ENCODE data around the gene CYP46A1. TPM values are rescaled to one million over a fixed set of nuclear protein-coding genes. Genes with fewer than 3 reads are reported as not detected.

Gene CYP46A1
- total RNA-seq, 1 donor from 2014 or later: 1.1 TPM

DNA sequence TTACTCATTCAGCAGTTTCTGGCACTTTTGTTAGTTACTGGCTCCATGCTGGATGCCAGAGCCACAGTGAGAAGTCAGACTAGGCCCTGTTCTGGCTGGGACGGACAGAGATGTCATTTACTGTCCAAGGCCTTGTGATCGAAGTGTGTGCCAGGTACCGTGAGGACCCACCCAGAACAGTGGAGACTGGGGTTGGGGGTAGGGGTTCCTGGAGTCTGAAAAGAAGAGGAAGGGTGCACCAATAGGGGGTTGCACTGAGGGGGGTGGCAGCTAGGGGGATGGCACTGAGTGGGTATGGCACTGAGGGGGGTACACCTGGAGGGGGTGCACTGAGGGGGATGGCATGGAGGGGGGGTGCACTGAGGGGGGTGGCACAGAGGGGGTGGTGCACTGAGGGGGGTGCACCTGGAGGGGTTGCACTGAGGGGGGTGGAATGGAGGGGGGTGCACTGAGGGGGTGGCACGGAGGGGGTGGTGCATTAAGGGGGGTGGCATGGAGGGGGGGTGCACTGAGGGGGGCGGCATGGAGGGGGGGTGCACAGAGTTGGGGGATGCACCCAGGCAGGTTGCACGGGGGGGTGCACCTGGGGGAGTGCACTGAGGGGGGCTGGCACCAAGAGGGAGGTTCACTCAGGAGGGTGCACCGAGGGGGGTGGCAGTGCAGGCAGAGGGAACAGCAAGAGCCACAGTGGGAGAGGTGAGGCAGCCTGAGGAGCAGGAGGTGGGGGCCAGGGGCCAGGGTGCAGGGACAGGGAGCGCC is 10.6 kb upstream of the CYP46A1 start:
- Mint-ChIP-seq H3K4me1 (peaks cover 47% of the 10 kb centered on the region), H3K4me3 (no peak overlapping the region), H3K27me3 (ENCODE audit: insufficient read depth, low read depth) (peaks cover 4% of the 10 kb centered on the region), H3K9me3 (peaks cover 7% of the 10 kb centered on the region), H3K27ac (peak overlapping the region; percentile 97), H3K36me3 (peaks cover 4% of the 10 kb centered on the region)
- H3K4me2 ChIP-seq: peak overlapping the region; percentile 19
- no peaks in the 10 kb centered on the region for H3K27me3 ChIP-seq
- DNase-seq (ENCODE audit: low spot score): no peak
- H3F3A ChIP-seq (ENCODE audit: low read depth): peaks cover 47% of the 10 kb centered on the region
- H3K4me3 ChIP-seq: no peak overlapping the region
- no peak overlapping the region for H3K27ac ChIP-seq
- no peak overlapping the region for H3K9ac ChIP-seq
- no peaks in the 10 kb centered on the region for H4K20me1 ChIP-seq (ENCODE audit: low read depth)
- H2AFZ ChIP-seq (replicated peaks): no peak overlapping the region
- no peaks in the 10 kb centered on the region for H3K36me3 ChIP-seq
- no peak for TF ChIP-seq EZH2phosphoT487 (IDR thresholded peaks at IDR 0.05)
- TF ChIP-seq EZH2 (IDR thresholded peaks at IDR 0.05): no peak
- TF ChIP-seq, protein P1, sequence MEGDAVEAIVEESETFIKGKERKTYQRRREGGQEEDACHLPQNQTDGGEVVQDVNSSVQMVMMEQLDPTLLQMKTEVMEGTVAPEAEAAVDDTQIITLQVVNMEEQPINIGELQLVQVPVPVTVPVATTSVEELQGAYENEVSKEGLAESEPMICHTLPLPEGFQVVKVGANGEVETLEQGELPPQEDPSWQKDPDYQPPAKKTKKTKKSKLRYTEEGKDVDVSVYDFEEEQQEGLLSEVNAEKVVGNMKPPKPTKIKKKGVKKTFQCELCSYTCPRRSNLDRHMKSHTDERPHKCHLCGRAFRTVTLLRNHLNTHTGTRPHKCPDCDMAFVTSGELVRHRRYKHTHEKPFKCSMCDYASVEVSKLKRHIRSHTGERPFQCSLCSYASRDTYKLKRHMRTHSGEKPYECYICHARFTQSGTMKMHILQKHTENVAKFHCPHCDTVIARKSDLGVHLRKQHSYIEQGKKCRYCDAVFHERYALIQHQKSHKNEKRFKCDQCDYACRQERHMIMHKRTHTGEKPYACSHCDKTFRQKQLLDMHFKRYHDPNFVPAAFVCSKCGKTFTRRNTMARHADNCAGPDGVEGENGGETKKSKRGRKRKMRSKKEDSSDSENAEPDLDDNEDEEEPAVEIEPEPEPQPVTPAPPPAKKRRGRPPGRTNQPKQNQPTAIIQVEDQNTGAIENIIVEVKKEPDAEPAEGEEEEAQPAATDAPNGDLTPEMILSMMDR (IDR thresholded peaks at IDR 0.05): no peak
- H3K4me1 ChIP-seq: peaks cover 40% of the 10 kb centered on the region
- no peaks in the 10 kb centered on the region for H3K9me3 ChIP-seq (ENCODE audit: low read depth)
- H3K79me2 ChIP-seq (ENCODE audit: low read depth): no peaks in the 10 kb centered on the region

DNA sequence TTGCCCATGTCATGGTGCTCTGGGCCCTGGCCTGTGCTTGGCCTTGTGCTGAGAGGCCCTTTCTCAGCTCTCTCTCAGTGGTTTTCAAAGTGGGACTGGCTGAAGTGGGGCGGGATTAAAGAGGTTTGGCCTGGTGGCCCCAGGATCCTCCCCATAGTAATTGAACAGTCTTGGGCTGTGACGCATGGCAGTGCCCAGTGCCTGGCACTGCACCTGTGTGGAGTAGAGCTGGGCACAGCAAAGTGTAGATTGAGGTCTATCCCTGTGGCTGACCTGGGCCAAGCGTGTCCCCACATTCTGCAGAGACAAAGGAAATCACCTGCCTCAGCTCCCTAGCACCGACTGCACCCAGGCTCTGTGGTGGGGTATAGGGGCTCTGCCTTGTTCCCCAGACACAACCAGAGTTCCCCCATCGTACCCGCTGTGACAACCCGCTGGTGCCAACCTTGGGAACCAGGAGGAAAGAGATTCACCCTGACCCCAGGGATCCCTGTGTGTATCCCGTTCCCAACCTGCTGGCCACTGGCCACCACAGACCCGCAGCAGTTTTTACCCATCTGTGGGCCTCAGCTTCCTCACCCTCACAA is 9.9 kb upstream of the CYP46A1 start:
- H3K4me3 ChIP-seq: no peak overlapping the region
- Mint-ChIP-seq H3K27ac (peak overlapping the region; percentile 50), H3K4me3 (no peak overlapping the region), H3K9me3 (peaks cover 11% of the 10 kb centered on the region), H3K36me3 (peaks cover 5% of the 10 kb centered on the region), H3K4me1 (peaks cover 41% of the 10 kb centered on the region), H3K27me3 (ENCODE audit: insufficient read depth, low read depth) (peaks cover 4% of the 10 kb centered on the region)
- H3K4me1 ChIP-seq: peaks cover 34% of the 10 kb centered on the region
- DNase-seq (ENCODE audit: low spot score): no peak
- no peaks in the 10 kb centered on the region for H3K27me3 ChIP-seq
- TF ChIP-seq, protein P1 (IDR thresholded peaks at IDR 0.05): no peak
- no peak for TF ChIP-seq EZH2 (IDR thresholded peaks at IDR 0.05)
- TF ChIP-seq EZH2phosphoT487 (IDR thresholded peaks at IDR 0.05): no peak
- H3K9me3 ChIP-seq (ENCODE audit: low read depth): no peaks in the 10 kb centered on the region
- no peaks in the 10 kb centered on the region for H3K79me2 ChIP-seq (ENCODE audit: low read depth)
- no peak overlapping the region for H3K4me2 ChIP-seq
- no peaks in the 10 kb centered on the region for H3K36me3 ChIP-seq
- no peak overlapping the region for H3K9ac ChIP-seq
- no peaks in the 10 kb centered on the region for H4K20me1 ChIP-seq (ENCODE audit: low read depth)
- peaks cover 42% of the 10 kb centered on the region for H3F3A ChIP-seq (ENCODE audit: low read depth)
- H2AFZ ChIP-seq (replicated peaks): no peak overlapping the region
- H3K27ac ChIP-seq: no peak overlapping the region

DNA sequence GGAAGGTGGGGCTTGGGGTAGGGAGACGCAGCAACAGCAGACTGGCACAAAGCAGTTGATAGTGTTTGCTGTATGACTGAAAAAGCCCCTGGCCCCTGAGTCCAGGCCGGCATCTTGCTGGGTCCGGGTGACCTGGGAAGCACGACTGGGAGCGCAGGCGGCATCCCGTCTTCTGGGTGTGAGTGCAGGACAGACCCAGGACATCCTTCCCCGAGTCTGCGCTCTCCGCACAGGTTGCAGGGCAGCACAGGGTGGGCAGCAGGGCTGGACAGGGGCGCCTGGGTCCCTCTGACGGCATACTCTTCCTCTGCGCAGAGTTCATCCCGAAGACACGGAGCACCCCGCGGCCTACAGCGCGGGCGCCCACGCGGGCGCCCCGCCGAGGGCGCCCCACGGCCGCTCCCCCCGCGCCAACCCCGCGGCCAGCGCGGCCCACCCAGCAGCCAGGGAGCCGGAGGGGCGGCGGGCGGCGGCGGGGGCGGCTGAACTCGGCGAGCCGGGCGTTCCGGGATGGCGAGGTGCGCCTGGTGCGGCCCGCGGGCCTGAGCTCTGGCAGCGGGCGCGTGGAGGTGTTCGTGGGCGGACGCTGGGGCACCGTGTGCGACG is 9.2 kb upstream of the CYP46A1 start:
- H4K20me1 ChIP-seq (ENCODE audit: low read depth): no peaks in the 10 kb centered on the region
- H3K36me3 ChIP-seq: no peaks in the 10 kb centered on the region
- peaks cover 31% of the 10 kb centered on the region for H3K4me1 ChIP-seq
- no peaks in the 10 kb centered on the region for H3K9me3 ChIP-seq (ENCODE audit: low read depth)
- H3K79me2 ChIP-seq (ENCODE audit: low read depth): no peaks in the 10 kb centered on the region
- H3K27ac ChIP-seq: no peak overlapping the region
- H3K27ac Mint-ChIP-seq: no peak overlapping the region
- H3K27me3 Mint-ChIP-seq (ENCODE audit: insufficient read depth, low read depth): peaks cover 4% of the 10 kb centered on the region
- H3F3A ChIP-seq (ENCODE audit: low read depth): peaks cover 35% of the 10 kb centered on the region
- peaks cover 35% of the 10 kb centered on the region for H3K4me1 Mint-ChIP-seq
- no peak overlapping the region for H3K4me3 ChIP-seq
- H3K9me3 Mint-ChIP-seq: peaks cover 12% of the 10 kb centered on the region
- H3K9ac ChIP-seq: no peak overlapping the region
- H3K4me2 ChIP-seq: no peak overlapping the region
- no peaks in the 10 kb centered on the region for H3K27me3 ChIP-seq
- TF ChIP-seq EZH2 (IDR thresholded peaks at IDR 0.05) (no peak), EZH2phosphoT487 (IDR thresholded peaks at IDR 0.05) (no peak)
- TF ChIP-seq, protein P1 (IDR thresholded peaks at IDR 0.05): no peak
- peaks cover 5% of the 10 kb centered on the region for H3K36me3 Mint-ChIP-seq
- H2AFZ ChIP-seq (replicated peaks): no peak overlapping the region
- DNase-seq (ENCODE audit: low spot score): no peak
- H3K4me3 Mint-ChIP-seq: no peak overlapping the region

Data from neural progenitor cell (in vitro differentiated cells).